Nephron progenitor cell (in vitro differentiated cells): ENCODE results near the gene FGGY.

Source experiments
- DNase-seq: peaks from one replicate; pipeline ENCODE4 v3.0.0; 2021
- H3K27ac Mint-ChIP-seq: 2 replicates; pipeline ENCODE4 v1.8.0; 2021; ENCODE audit warnings: mild to moderate bottlenecking, moderate library complexity, mixed read lengths
- H3K27me3 Mint-ChIP-seq: 2 replicates; pipeline ENCODE4 v1.8.0; 2021; ENCODE audit warnings: mild to moderate bottlenecking, low read depth, mixed read lengths; ENCODE audit not compliant: poor library complexity
- H3K36me3 Mint-ChIP-seq: 2 replicates; pipeline ENCODE4 v1.8.0; 2021; ENCODE audit warnings: low read depth, mixed read lengths
- H3K4me1 Mint-ChIP-seq: 2 replicates; pipeline ENCODE4 v1.8.0; 2021; ENCODE audit warnings: mixed read lengths
- H3K4me3 Mint-ChIP-seq: 2 replicates; pipeline ENCODE4 v1.8.0; 2021; ENCODE audit warnings: mild to moderate bottlenecking, moderate library complexity, mixed read lengths
- H3K9me3 Mint-ChIP-seq: 2 replicates; pipeline ENCODE4 v1.8.0; 2021; ENCODE audit warnings: mild to moderate bottlenecking, moderate library complexity, mixed read lengths
- TF ChIP-seq, protein P1 (sequence below): fragments of 200-600 bp; sonication (generic); IDR thresholded peaks from 2 replicates; pipeline ENCODE4 v1.5.0; 2021; ENCODE audit warnings: antibody characterized with exemption

Gene FGGY

GRCh38 chr1:59481881-59482505, 185.1 kb downstream of the FGGY start:
- Mint-ChIP-seq H3K9me3 (no peaks in the 10 kb centered on the region), H3K27me3 (no peaks in the 10 kb centered on the region), H3K36me3 (no peaks in the 10 kb centered on the region), H3K27ac (no peak overlapping the region), H3K4me3 (no peak overlapping the region), H3K4me1 (peaks cover 5% of the 10 kb centered on the region)
- DNase-seq = no peak
- TF ChIP-seq, protein P1, sequence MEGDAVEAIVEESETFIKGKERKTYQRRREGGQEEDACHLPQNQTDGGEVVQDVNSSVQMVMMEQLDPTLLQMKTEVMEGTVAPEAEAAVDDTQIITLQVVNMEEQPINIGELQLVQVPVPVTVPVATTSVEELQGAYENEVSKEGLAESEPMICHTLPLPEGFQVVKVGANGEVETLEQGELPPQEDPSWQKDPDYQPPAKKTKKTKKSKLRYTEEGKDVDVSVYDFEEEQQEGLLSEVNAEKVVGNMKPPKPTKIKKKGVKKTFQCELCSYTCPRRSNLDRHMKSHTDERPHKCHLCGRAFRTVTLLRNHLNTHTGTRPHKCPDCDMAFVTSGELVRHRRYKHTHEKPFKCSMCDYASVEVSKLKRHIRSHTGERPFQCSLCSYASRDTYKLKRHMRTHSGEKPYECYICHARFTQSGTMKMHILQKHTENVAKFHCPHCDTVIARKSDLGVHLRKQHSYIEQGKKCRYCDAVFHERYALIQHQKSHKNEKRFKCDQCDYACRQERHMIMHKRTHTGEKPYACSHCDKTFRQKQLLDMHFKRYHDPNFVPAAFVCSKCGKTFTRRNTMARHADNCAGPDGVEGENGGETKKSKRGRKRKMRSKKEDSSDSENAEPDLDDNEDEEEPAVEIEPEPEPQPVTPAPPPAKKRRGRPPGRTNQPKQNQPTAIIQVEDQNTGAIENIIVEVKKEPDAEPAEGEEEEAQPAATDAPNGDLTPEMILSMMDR = no peak

- no peaks in the 10 kb centered on the region for H3K36me3 Mint-ChIP-seq
- no peaks in the 10 kb centered on the region for H3K27me3 Mint-ChIP-seq
- H3K9me3 Mint-ChIP-seq = no peaks in the 10 kb centered on the region
- no peak overlapping the region for H3K27ac Mint-ChIP-seq
- DNase-seq = no peak
- no peak overlapping the region for H3K4me3 Mint-ChIP-seq
- TF ChIP-seq, protein P1 = no peak
- peaks cover 5% of the 10 kb centered on the region for H3K4me1 Mint-ChIP-seq
Measured at GRCh38 chr1:59482986-59483385, 186.1 kb downstream of the FGGY start.

GRCh38 chr1:59484096-59484495, 187.2 kb downstream of the FGGY start:
- TF ChIP-seq, protein P1 = no peak
- Mint-ChIP-seq H3K36me3 (no peaks in the 10 kb centered on the region), H3K27me3 (no peaks in the 10 kb centered on the region), H3K4me3 (no peak overlapping the region), H3K27ac (no peak overlapping the region), H3K4me1 (peaks cover 5% of the 10 kb centered on the region), H3K9me3 (no peaks in the 10 kb centered on the region)
- DNase-seq = no peak

GRCh38 chr1:59485171-59485570, 188.3 kb downstream of the FGGY start:
- Mint-ChIP-seq H3K27ac (no peak overlapping the region), H3K36me3 (no peaks in the 10 kb centered on the region), H3K4me3 (no peak overlapping the region), H3K9me3 (no peaks in the 10 kb centered on the region), H3K27me3 (no peaks in the 10 kb centered on the region), H3K4me1 (peaks cover 5% of the 10 kb centered on the region)
- TF ChIP-seq, protein P1 = no peak
- DNase-seq = no peak

- peaks cover 5% of the 10 kb centered on the region for H3K4me1 Mint-ChIP-seq
- H3K4me3 Mint-ChIP-seq = no peak overlapping the region
- H3K27ac Mint-ChIP-seq = no peak overlapping the region
- H3K27me3 Mint-ChIP-seq = peaks cover 1% of the 10 kb centered on the region
- DNase-seq = no peak
- peaks cover 7% of the 10 kb centered on the region for H3K9me3 Mint-ChIP-seq
- H3K36me3 Mint-ChIP-seq = peaks cover 7% of the 10 kb centered on the region
- TF ChIP-seq, protein P1 = no peak
Measured at GRCh38 chr1:59485949-59486348, 189.1 kb downstream of the FGGY start.

- H3K4me1 Mint-ChIP-seq = peaks cover 5% of the 10 kb centered on the region
- DNase-seq = no peak
- peaks cover 13% of the 10 kb centered on the region for H3K9me3 Mint-ChIP-seq
- H3K36me3 Mint-ChIP-seq = peaks cover 13% of the 10 kb centered on the region
- H3K4me3 Mint-ChIP-seq = no peak overlapping the region
- H3K27me3 Mint-ChIP-seq = peaks cover 4% of the 10 kb centered on the region
- no peak overlapping the region for H3K27ac Mint-ChIP-seq
- TF ChIP-seq, protein P1 = no peak
Measured at GRCh38 chr1:59486615-59487014, 189.7 kb downstream of the FGGY start.
